ENCODE data around the gene PPP1R14C.

GRCh38 chr6:150273457-150274309 lies 130.8 kb downstream of the PPP1R14C start:
- TF ChIP-seq POLR2AphosphoS5 (IDR thresholded peaks at IDR 0.05; ENCODE audit: low read depth, low read length) (no peak), HNRNPUL1 (IDR thresholded peaks at IDR 0.05; ENCODE audit: low read depth, low read length) (no peak)

All from HepG2 (cell line).